Parathyroid adenoma (tissue), 2 donors: Measurements from ENCODE around the gene TSPAN4.

Experiments
- H2AFZ ChIP-seq: fragments of 300-600 bp; sonication (generic); one replicate; pipeline ENCODE4 v1.7.0; 2017; ENCODE audit warnings: antibody characterized with exemption, mild to moderate bottlenecking
- H3K27ac ChIP-seq: fragments of 300-600 bp; sonication (generic); one replicate; pipeline ENCODE4 v1.7.0; 2017
- H3K27me3 ChIP-seq: fragments of 300-600 bp; sonication (generic); one replicate; pipeline ENCODE4 v1.7.0; 2017; ENCODE audit warnings: low read length; ENCODE audit not compliant: control insufficient read depth, insufficient read depth
- H3K36me3 ChIP-seq: fragments of 300-600 bp; sonication (generic); one replicate; pipeline ENCODE4 v1.7.0; 2017; ENCODE audit warnings: low read length; ENCODE audit not compliant: control insufficient read depth, insufficient read depth
- H3K4me1 ChIP-seq: fragments of 300-600 bp; sonication (generic); one replicate; pipeline ENCODE4 v1.7.0; 2017; ENCODE audit warnings: control low read depth
- H3K4me2 ChIP-seq: fragments of 300-600 bp; sonication (generic); one replicate; pipeline ENCODE4 v1.7.0; 2017; ENCODE audit warnings: low read length
- H3K4me3 ChIP-seq: fragments of 300-600 bp; sonication (generic); one replicate; pipeline ENCODE4 v1.7.0; 2017; ENCODE audit warnings: low read depth, low read length
- H3K79me2 ChIP-seq: fragments of 300-600 bp; sonication (generic); one replicate; pipeline ENCODE4 v1.7.0; 2017; ENCODE audit warnings: control low read depth
- H3K9ac ChIP-seq: fragments of 300-600 bp; sonication (generic); one replicate; pipeline ENCODE4 v1.7.0; 2017; ENCODE audit warnings: mild to moderate bottlenecking
- H3K9me3 ChIP-seq: fragments of 300-600 bp; sonication (generic); one replicate; pipeline ENCODE4 v1.7.0; 2017; ENCODE audit warnings: low read length; ENCODE audit not compliant: control insufficient read depth
- TF ChIP-seq, protein P1 (sequence below): fragments of 300-600 bp; sonication (generic); IDR thresholded peaks from one replicate; pipeline ENCODE4 v1.7.0; 2017; ENCODE audit warnings: antibody characterized with exemption, mild to moderate bottlenecking
- donor health status: primary hyperparathyroidism.

Gene TSPAN4

DNA sequence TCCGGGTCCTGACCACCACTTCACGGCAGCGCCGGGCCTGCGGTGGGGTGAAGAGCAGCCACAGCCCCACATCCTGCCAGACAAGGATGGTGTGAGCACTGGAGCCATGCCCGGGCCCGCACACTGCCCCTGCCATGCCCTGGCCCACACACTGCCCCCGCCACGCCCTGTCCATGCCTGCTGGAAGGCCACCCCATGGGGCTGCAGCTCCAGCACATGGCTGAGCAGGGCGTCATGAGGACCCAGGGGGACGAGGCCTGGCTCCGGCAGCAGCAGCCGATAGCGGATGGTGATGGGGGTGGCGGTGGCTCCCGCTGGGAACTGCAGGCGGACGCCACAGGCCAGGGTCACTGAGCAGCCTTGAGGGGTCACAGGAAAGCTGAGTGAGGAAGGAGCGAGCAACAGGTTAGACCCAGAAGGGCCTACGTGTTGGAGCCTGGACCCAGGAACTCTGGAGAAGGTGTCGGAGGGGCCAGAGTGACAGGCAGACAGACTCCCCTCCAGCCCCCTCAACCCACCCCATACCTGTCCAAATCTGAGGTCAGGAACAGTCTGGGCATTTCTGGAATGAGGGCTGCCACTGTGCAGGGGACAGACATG, 40.5 kb upstream of the TSPAN4 start:
- no peaks in the 10 kb centered on the region for H3K4me1 ChIP-seq
- no peak overlapping the region for H3K27ac ChIP-seq
- H3K36me3 ChIP-seq, result no peaks in the 10 kb centered on the region
- H3K27me3 ChIP-seq, result no peaks in the 10 kb centered on the region
- no peak overlapping the region for H3K4me2 ChIP-seq
- TF ChIP-seq, protein P1, sequence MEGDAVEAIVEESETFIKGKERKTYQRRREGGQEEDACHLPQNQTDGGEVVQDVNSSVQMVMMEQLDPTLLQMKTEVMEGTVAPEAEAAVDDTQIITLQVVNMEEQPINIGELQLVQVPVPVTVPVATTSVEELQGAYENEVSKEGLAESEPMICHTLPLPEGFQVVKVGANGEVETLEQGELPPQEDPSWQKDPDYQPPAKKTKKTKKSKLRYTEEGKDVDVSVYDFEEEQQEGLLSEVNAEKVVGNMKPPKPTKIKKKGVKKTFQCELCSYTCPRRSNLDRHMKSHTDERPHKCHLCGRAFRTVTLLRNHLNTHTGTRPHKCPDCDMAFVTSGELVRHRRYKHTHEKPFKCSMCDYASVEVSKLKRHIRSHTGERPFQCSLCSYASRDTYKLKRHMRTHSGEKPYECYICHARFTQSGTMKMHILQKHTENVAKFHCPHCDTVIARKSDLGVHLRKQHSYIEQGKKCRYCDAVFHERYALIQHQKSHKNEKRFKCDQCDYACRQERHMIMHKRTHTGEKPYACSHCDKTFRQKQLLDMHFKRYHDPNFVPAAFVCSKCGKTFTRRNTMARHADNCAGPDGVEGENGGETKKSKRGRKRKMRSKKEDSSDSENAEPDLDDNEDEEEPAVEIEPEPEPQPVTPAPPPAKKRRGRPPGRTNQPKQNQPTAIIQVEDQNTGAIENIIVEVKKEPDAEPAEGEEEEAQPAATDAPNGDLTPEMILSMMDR, result no peak
- H2AFZ ChIP-seq, result no peak overlapping the region
- H3K9me3 ChIP-seq, result no peaks in the 10 kb centered on the region
- H3K4me3 ChIP-seq, result no peak overlapping the region
- H3K9ac ChIP-seq, result no peak overlapping the region
- H3K79me2 ChIP-seq, result no peaks in the 10 kb centered on the region

DNA sequence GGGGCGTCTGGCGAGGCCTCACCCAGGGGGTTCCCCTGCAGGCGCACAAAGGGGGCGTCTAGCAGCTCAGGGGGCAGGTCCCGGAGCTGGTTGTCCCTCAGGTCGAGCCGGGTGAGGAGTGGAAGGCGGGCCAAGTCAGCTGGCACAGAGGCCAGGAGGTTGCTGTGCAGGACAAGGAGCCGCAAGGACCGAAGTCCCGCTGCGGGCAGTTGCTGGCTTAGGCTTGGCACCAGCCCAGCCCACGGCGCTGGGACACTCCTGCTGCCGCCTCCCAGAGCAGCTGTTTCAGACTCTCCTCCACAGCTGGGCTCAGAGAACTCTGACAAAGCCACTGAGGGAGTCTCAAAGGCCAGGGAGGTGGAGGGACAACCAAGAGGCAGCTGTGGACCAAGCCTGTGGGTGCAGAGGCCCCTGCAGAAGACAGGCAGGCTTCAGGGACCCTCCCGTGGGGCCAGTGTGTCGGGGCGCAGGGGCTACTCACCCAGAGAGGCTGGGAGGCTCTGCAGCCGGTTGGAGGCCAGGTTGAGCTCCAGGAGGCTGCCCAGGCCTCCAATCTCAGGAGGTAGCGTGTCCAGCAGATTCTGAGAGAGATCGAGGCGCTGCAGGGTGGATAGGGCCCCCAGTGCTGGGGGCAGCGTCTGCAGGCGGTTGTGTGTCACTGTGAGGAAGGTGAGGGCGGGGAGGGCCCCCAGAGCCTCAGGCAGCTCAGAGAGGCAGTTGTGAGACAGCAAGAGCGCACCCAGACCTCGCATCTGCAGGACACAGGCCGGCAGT, 39.8 kb upstream of the TSPAN4 start:
- H2AFZ ChIP-seq, result no peak overlapping the region
- TF ChIP-seq, protein P1, result no peak
- no peak overlapping the region for H3K27ac ChIP-seq
- no peak overlapping the region for H3K4me2 ChIP-seq
- no peak overlapping the region for H3K4me3 ChIP-seq
- H3K36me3 ChIP-seq, result no peaks in the 10 kb centered on the region
- no peaks in the 10 kb centered on the region for H3K79me2 ChIP-seq
- H3K4me1 ChIP-seq, result no peaks in the 10 kb centered on the region
- no peaks in the 10 kb centered on the region for H3K27me3 ChIP-seq
- no peak overlapping the region for H3K9ac ChIP-seq
- no peaks in the 10 kb centered on the region for H3K9me3 ChIP-seq

DNA sequence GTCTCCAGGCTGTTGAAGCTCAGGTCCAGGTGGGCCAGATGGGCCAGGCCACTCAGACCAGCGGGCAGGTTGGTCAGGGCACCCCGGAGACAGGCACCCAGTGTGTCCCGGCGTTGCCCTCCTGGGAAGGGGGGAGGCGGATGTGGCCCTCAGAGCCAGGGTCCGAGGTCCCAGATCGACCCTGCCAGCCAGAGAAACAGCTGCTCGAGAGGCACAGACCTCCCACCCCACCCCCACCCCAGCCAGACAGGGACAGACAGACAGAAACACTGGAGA, 39.2 kb upstream of the TSPAN4 start:
- Histone ChIP-seq H3K4me2 (no peak overlapping the region), H3K36me3 (no peaks in the 10 kb centered on the region), H3K9ac (no peak overlapping the region), H2AFZ (no peak overlapping the region), H3K4me1 (no peaks in the 10 kb centered on the region), H3K79me2 (no peaks in the 10 kb centered on the region), H3K27me3 (no peaks in the 10 kb centered on the region), H3K4me3 (no peak overlapping the region), H3K27ac (no peak overlapping the region), H3K9me3 (no peaks in the 10 kb centered on the region)
- TF ChIP-seq, protein P1, result no peak

DNA sequence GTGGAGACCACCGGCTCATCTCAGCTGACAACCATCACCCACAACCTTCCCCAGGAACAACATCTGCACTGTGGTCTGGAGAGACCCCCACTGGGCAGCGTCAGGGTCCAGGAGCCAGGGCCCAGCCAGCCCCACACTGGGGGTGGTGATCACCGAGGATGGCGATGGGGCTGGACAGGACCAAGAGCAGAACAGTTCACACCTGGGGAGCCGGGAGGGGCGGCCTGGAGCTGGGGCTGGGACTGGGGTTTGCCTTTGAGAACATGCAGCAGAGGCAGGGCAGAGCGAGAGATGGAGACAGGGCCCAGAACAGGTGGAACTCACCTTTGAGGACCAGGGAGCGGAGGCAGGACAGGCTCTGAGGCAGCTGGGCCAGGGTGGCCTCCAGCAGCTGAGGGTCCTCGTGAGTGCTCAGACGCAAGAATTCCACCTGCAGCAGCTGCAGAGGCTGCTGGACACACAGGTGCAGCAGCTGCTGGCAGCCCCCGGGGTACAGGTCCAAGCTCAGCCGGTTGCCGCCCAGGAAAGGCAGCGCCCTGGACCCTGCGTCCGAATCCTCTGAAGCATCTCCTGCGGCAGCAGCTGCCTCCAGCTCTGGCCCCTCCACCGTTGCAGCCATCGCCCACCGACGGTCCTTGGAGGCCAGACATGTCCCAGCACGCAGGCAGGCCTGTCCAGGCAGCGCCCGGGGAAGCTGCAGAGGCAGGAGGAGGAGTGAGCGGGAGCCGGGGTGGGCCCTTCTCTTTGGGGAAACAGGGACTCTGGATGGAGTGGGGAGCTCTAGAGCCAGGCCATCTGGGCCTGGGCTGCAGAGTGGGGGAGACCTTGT, 38.7 kb upstream of the TSPAN4 start:
- Histone ChIP-seq H3K9ac (no peak overlapping the region), H2AFZ (no peak overlapping the region), H3K79me2 (no peaks in the 10 kb centered on the region), H3K4me3 (no peak overlapping the region), H3K9me3 (no peaks in the 10 kb centered on the region), H3K27me3 (no peaks in the 10 kb centered on the region), H3K36me3 (no peaks in the 10 kb centered on the region), H3K4me2 (peak overlapping the region; percentile 65), H3K27ac (no peak overlapping the region), H3K4me1 (no peaks in the 10 kb centered on the region)
- TF ChIP-seq, protein P1, result no peak
